Fibroblast of upper back skin (primary cell): ENCODE measurements around the gene MELTF.

Source experiments
- DNase-seq: peaks from one replicate; pipeline ENCODE4 v3.0.0-alpha.2; 2013

The MELTF gene

GRCh38 chr3:197008436-197009209 is 21.0 kb downstream of the MELTF start:
- no peak for DNase-seq

DNA sequence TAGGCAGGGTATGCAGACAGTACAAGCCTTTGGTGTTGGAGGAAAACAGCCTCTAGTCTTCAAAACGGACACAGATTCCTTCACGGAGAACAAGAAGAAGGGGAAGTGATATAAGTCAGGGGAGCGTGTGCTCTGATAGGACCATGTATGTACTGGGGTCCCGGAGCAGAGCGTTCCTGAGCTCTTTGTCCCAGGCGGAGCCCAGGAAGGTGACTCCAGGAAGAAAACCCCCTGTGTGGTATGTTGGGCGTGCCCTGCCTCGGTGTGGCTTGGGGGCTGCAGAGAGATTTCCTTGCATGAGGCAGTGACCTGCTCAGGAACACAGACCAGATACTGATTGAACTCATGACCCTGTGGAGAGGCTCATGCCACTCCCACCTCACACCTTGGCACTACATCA is 21.7 kb downstream of the MELTF start:
- no peak for DNase-seq

DNA sequence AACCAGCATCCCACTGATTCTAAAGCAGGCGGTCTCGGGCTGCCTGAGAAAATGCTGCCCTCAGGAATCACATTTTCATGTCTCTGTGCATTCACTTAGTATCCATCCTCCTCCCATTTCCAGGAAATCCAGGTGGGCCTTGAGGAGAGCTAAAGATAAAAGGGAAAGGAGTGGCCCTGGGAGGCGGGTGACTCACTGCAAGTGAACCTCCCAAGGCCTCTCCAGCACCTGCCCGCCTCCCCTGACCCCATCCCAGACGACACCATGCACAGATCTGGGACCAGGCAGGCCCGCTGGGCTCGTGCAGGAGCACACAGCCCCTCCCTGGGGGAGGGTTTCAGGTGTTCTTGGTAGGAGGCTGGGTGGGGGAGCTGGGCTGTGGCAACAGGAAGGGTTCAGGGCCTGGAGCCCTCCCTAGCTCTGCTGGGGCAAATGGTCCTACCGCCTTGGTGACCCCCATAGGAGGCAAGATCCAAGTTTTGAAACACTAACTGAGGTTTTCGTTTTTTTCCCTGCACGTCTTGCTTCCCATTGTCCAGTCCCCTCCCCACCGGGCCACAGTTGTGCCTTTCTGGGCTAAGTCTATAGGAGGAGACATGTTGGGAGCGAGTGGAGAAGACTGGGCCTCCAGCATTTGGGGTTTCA is 22.2 kb downstream of the MELTF start:
- no peak for DNase-seq

GRCh38 chr3:197006860-197007259 is 22.8 kb downstream of the MELTF start:
- DNase-seq, result no peak

- DNase-seq, result no peak
Observed at GRCh38 chr3:197006446-197006845, 23.2 kb downstream of the MELTF start.

DNA sequence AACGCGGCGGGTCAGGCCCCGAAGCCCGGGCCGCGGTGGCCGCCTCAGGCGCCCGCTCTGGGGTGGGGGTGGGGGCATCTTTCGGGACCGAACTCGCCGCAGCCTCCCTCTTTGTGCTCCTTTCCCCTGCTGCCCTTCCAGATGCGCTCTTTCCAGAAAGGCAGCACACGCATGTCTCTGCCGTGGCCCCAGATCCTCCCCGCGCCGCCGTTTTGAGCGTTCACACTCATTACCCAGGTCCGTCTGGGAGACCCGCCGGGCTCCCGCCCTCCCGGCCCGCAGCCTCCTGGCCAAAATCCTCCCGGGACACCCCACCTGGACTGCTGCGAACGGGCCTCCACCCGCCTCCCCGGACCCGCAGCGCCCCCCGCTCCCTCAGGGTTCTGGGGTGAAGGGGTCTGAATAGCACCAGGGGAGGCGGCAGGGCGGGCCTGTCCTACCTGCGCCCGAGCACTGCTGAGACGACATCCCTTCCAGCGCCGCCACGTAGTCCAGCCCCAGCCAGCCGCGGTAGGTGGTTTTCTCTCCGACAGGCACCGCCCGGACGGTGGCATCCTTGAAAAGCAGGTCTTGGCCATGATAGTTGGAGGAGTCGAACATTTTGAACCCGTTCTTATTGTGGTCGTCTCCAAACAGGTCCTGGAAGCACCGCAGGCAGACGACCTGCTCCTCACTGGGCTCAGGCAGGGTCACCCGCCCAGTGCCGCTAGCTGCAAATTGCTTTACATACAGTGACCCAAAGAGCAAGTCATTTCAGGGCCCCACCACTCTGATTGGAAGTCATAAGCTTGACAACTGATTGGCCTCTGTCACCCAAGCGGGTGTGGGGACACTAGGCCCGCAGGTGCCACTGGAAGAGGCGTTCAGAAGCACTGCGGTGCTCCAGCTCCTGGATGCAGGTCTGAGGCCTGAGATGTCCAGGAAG is 25.9 kb downstream of the MELTF start:
- no peak for DNase-seq

DNA sequence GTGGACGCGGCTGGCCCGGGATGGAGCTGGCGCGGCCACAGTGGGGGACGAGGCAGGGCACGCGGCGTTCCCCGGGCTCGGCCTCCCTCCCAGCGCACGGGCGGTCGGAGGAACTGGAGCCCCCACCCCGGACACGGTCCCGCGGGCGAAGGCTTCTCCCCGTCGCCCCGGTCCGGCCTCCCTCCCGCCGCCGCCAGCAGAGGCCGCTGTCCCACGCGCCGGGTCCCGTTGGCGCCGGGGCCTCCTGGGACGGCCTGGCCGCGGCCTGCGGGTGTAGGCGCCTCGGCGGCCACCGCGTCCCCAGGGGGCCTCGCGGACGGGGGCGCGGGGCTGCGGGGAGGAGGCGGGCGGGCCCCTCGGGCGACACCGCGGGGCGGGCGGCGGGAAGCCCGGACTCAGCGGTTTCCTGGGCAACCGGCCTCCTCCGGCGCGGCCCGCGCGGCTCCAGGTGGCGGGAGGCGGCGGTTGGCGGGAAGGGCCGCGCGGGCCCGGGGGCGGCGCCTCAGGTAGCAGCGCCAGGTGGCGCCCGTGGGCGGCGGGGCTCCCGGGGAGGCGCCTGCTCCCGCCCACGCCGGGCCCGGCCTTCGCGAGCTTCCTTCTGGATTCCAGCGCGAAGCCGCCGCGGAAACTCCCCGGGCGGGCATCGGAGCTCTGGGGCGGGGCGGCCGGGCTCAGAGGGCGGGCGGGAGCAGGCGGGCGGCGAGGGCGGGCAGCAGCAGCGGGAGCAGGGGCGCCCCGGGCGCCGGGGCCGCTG is 26.7 kb downstream of the MELTF start:
- peak; percentile 64 for DNase-seq

- peak; percentile 7 for DNase-seq
Observed at GRCh38 chr3:197001972-197002700, 27.5 kb downstream of the MELTF start.

GRCh38 chr3:197001106-197001971 is 28.3 kb downstream of the MELTF start:
- no peak for DNase-seq

GRCh38 chr3:197000211-197000610 is 29.4 kb downstream of the MELTF start:
- no peak for DNase-seq

DNA sequence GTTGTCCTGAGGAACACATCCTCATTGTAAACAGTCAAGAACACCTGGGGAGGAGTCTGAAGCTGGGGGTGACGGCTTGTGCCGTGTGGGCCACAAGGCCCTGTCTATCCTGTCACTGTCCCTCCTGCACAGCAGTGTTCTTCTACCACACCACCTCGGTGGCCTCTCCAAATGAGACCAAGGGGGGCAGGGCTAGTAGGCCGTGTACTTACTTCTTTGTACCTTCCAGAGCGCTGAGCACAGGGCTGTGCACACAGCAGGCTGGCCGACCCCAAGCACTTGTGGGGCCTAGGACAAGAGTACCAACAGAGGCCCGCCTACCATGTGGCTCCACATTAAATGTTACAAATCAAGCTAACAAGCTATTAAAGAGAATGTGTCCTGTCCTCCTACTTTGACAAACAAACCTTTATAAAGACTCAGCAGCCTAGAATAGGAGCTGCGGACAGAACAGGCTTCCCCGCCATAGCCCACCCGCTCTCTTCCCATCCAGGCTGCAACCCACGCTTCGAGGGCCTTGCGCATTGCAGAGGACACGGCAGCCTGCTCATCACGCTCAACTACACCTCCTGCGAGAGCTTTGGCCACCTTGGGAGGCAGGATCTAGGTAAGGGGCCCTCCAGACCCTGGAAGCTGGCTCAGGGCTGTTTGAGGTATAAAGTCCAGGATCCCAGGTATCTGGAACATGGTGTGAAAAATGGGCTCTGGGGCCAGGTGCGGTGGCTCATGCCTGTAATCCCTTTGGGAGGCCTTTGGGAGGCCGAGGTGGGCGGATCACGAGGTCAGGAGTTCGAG is 30.5 kb downstream of the MELTF start:
- no peak for DNase-seq

DNA sequence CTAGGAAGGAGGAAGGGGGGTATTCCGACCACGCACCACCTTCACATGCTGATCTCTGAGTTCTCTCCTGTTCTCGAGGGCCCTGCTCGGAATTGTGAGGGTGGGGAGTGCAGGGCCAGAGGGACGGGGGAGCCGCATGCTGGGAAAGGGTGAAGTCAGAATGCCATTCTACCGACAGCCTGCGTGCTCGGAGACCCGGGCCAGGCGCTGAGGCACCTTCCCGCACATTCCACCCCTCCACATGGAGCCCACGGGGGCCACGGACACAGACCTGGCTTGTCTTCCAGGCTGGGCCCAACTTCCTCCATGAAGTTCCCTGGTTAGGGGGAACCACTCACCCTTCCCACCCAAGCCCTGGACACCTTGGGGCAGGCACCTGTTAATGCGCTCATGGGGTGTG is 32.3 kb downstream of the MELTF start:
- DNase-seq, result no peak

GRCh38 chr3:196996454-196997265 is 33.0 kb downstream of the MELTF start:
- DNase-seq, result no peak

DNA sequence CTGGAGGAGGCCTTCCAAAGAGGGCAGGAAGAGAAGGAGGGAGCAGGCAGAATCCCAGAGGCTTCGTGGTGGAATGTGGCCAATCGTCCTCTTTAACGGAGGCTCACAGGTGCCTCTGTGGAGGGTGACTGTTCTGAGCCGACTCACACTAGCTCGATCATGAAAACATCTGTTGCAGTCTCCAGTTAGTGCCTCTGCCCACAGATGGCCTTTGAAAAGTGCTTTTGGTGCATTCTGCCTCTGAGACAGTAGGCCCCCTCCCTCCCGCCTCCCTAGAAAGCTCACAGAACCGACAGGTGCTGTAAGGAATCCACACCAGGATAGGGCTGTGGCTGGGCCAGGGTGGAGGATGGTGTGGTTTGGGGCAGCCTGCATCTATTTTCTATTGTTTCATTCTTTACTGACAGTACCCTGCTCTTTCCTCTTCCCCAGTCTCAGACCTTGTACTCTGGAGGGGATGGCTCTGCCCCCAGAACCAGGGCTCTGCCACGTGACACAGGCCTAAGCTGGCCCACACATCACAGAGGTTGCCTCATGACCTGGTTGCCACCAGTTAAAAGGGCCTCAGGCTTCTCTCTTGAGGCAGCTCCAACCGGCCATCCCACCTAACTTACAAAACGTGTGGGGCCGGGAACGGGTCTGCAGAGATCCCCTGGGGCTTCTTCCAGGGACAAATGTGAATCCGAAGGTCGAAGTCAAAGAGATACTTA is 33.8 kb downstream of the MELTF start:
- no peak for DNase-seq

- DNase-seq, result no peak
Observed at GRCh38 chr3:196995027-196995426, 34.6 kb downstream of the MELTF start.

DNA sequence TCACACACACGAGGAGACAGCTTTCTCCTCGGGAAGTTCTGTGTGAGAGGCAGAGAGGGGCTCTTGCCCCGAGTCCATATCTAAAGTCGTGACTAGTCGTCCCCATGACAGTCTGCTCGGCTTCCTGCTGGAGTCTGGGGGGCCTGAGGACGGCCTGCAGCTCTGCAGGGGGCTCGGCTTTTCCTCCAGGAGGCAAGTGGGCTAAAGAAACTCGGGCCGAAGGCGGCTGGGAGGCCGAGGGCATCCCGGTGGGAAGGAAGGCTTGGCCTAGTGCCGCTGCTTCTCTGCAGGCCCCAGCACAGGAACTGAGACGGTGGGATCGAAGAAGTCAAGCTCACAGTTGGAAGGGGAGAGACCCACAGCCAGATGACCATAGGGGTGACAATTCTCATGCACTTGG is 35.6 kb downstream of the MELTF start:
- no peak for DNase-seq

DNA sequence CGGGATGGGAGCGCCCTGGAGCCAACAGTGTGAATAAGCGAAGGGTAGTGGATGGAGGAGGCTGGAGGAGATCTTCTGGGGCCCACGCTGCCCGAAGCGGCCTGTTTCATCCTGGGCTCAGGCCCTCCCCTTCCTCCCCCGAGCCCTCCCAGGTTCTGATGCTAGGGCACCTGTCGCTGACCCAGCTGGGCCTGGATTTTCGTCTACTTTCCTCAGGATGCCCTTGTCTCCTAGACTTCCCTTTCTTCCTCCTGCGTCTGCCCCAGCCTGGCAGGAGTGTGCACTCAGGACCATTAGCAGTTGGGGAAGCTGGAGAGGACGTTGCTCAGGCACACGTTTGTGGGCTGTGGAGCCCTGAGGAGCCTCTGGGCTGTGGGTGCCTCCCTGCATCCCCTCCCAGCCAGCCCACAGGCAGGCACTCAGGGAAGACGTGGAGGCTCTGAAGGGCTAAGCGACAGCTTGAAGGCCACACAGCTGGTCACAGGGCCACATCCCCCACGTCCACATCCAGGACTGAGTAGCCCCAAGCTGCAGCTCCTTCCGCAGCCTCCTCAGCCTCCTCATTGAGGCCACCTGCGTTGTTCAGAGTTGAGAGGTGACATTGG is 37.1 kb downstream of the MELTF start:
- no peak for DNase-seq
